Measurements from ENCODE around the gene TM9SF4. TPM values are rescaled to one million over a fixed set of nuclear protein-coding genes. Genes with fewer than 3 reads are reported as not detected.

The TM9SF4 gene
- polyA plus RNA-seq, 1 experiment = 101 TPM

- POLR2A ChIA-PET = no interaction called here
- CTCF ChIA-PET = interaction anchor here (1.4 to 8.2 kb wide), 7 partner anchors 8 to 563 kb away, joined by 4 to 167 read pairs (median 14); no protein-coding TSS in a partner anchor
- DNase-seq (ENCODE audit: low read depth) = no peak
- no peak overlapping the region for H3K4me3 ChIP-seq (ENCODE audit: low read depth, low read length)
- H3K36me3 ChIP-seq (ENCODE audit: control insufficient read depth, insufficient read depth, low read length) = no peaks in the 10 kb centered on the region
- TF ChIP-seq CTCF (IDR thresholded peaks at IDR 0.05; ENCODE audit: insufficient read depth, low read depth, low read length) = no peak
- peaks cover 12% of the 10 kb centered on the region for H3K27me3 ChIP-seq (ENCODE audit: control insufficient read depth, insufficient read depth, low read length)
These were observed 19.7 kb upstream of the TM9SF4 start for GRCh38 chr20:32089637-32090362.

GRCh38 chr20:32091888-32092346, 17.6 kb upstream of the TM9SF4 start:
- no peak overlapping the region for H3K4me3 ChIP-seq (ENCODE audit: low read depth, low read length)
- ChIA-PET POLR2A (no interaction called here), CTCF (interaction anchor here (0.6 to 8.2 kb wide), 29 partner anchors 9 to 406 kb away, joined by 3 to 167 read pairs (median 4); partner anchors contain the start of genes MYLK2 and TM9SF4)
- H3K27me3 ChIP-seq (ENCODE audit: control insufficient read depth, insufficient read depth, low read length) = peaks cover 12% of the 10 kb centered on the region
- peak; percentile 96 for TF ChIP-seq CTCF (IDR thresholded peaks at IDR 0.05; ENCODE audit: insufficient read depth, low read depth, low read length)
- no peaks in the 10 kb centered on the region for H3K36me3 ChIP-seq (ENCODE audit: control insufficient read depth, insufficient read depth, low read length)
- no peak for DNase-seq (ENCODE audit: low read depth)

- no peak for TF ChIP-seq CTCF (IDR thresholded peaks at IDR 0.05; ENCODE audit: insufficient read depth, low read depth, low read length)
- no peak for DNase-seq (ENCODE audit: low read depth)
- Histone ChIP-seq H3K4me3 (ENCODE audit: low read depth, low read length) (no peak overlapping the region), H3K36me3 (ENCODE audit: control insufficient read depth, insufficient read depth, low read length) (no peaks in the 10 kb centered on the region), H3K27me3 (ENCODE audit: control insufficient read depth, insufficient read depth, low read length) (peaks cover 8% of the 10 kb centered on the region)
- CTCF ChIA-PET = interaction anchor here (0.6 to 0.9 kb wide), 2 partner anchors 68 to 124 kb away, joined by 3 read pairs; no protein-coding TSS in a partner anchor
- POLR2A ChIA-PET = no interaction called here
These were observed 10.7 kb upstream of the TM9SF4 start for GRCh38 chr20:32098786-32099185.

- POLR2A ChIA-PET = no interaction called here
- peaks cover under 1% of the 10 kb centered on the region; the same call in 1 of the 2 replicates for H3K27me3 ChIP-seq (ENCODE audit: control insufficient read depth, insufficient read depth, low read length)
- CTCF ChIA-PET = interaction anchor here (0.6 to 2.4 kb wide), 5 partner anchors 18 to 560 kb away, joined by 3 to 9 read pairs (median 3); no protein-coding TSS in a partner anchor
- H3K36me3 ChIP-seq (ENCODE audit: control insufficient read depth, insufficient read depth, low read length) = peaks cover 2% of the 10 kb centered on the region; the same call in 1 of the 2 replicates
- no peak overlapping the region; the same call in 1 of the 2 replicates for H3K4me3 ChIP-seq (ENCODE audit: low read depth, low read length)
- no peak for TF ChIP-seq CTCF (IDR thresholded peaks at IDR 0.05; ENCODE audit: insufficient read depth, low read depth, low read length)
- no peak for DNase-seq (ENCODE audit: low read depth)
These were observed 611 bp upstream of the TM9SF4 start for GRCh38 chr20:32108814-32109391.

GRCh38 chr20:32110173-32110704, 725 bp downstream of the TM9SF4 start:
- TF ChIP-seq CTCF (IDR thresholded peaks at IDR 0.05; ENCODE audit: insufficient read depth, low read depth, low read length) = no peak
- POLR2A ChIA-PET = no interaction called here
- CTCF ChIA-PET = interaction anchor here (0.6 to 1.7 kb wide), 5 partner anchors 10 to 260 kb away, joined by 3 to 6 read pairs (median 3); no protein-coding TSS in a partner anchor
- Histone ChIP-seq H3K36me3 (ENCODE audit: control insufficient read depth, insufficient read depth, low read length) (peaks cover 2% of the 10 kb centered on the region; the same call in 1 of the 2 replicates), H3K4me3 (ENCODE audit: low read depth, low read length) (peak overlapping the region; percentile 83), H3K27me3 (ENCODE audit: control insufficient read depth, insufficient read depth, low read length) (no peaks in the 10 kb centered on the region)
- DNase-seq (ENCODE audit: low read depth) = no peak

All from BJ (cell line).